KBM-7 (cell line): ENCODE measurements around the gene TMEM141.
"Not testable (repeated sequence)": the region's sequence is repeated elsewhere in the genome, so short reads cannot be mapped to it uniquely, and the experiment has no call there.

Experiments
- DNase-seq: peaks from one replicate; pipeline ENCODE4 v3.0.0-alpha.2; 2015
- in situ Hi-C: fragments of 300-500 bp; cut with MboI; formaldehyde crosslinking; loops from 2 replicates; pipeline ENCODE4 v1.14.3; 2020; ENCODE audit warnings: low sequenced_read_pairs, low pct_unique_long_range_greater_than_20kb, mixed read lengths

The TMEM141 gene

DNA sequence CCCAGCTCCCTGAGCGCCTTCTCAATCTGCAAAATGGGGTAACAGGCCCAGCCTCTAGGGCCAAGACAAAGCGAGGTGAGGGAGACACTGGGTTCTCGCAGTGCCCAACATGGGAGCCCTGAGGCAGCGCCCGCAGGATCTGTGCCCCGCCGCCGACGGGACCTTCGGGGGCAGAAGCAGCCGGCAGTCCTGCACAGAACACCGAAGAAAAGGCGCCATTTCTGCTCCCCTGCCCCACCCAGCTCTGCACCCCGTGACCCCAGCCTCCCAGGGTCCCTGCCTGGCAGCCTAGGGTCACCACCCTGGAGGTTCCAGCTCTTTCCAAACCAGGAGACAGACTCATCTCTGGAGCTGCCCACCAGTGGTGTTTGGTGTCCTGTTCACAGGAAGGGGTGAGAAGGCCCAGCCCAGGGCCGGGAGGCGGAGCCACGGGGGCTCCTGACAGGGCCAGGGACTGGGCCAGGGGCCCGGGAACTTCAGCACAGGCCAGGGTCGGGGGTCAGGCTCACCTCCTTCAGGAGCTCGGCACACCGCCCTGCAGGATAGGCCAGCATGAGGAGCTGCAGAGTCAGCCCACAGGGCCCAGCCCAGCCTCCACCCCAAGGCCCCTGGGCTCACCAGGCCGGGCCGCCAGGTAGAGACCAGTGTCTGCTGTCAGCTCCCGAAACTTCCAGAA, 36.4 kb upstream of the TMEM141 start:
- DNase-seq: no peak
- in situ Hi-C loops: no loop called here

GRCh38 chr9:136755302-136756133, 35.6 kb upstream of the TMEM141 start:
- DNase-seq, in situ Hi-C loops: not testable (repeated sequence)

DNA sequence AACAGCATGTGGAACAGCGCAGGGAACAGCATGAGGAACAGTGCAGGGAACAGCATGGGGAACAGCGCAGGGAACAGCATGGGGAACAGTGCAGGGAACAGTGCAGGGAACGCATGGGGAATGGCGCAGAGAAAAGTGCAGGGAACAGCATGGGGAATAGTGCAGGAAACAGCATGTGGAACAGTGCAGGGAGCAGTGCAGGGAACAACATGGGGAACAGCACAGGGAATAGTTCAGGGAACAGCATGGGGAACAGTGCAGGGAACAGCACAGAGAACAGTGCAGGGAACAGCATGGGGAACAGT, 35.1 kb upstream of the TMEM141 start:
- in situ Hi-C loops: no loop called here
- DNase-seq: no peak

- no peak for DNase-seq
- in situ Hi-C loops: no loop called here
Measured at GRCh38 chr9:136756836-136757235, 34.3 kb upstream of the TMEM141 start.

- no peak for DNase-seq
- in situ Hi-C loops: no loop called here
Measured at GRCh38 chr9:136757328-136757727, 33.8 kb upstream of the TMEM141 start.

GRCh38 chr9:136757751-136758140, 33.4 kb upstream of the TMEM141 start:
- no peak for DNase-seq
- in situ Hi-C loops: no loop called here

GRCh38 chr9:136759001-136759400, 32.1 kb upstream of the TMEM141 start:
- no peak for DNase-seq
- in situ Hi-C loops: no loop called here

DNA sequence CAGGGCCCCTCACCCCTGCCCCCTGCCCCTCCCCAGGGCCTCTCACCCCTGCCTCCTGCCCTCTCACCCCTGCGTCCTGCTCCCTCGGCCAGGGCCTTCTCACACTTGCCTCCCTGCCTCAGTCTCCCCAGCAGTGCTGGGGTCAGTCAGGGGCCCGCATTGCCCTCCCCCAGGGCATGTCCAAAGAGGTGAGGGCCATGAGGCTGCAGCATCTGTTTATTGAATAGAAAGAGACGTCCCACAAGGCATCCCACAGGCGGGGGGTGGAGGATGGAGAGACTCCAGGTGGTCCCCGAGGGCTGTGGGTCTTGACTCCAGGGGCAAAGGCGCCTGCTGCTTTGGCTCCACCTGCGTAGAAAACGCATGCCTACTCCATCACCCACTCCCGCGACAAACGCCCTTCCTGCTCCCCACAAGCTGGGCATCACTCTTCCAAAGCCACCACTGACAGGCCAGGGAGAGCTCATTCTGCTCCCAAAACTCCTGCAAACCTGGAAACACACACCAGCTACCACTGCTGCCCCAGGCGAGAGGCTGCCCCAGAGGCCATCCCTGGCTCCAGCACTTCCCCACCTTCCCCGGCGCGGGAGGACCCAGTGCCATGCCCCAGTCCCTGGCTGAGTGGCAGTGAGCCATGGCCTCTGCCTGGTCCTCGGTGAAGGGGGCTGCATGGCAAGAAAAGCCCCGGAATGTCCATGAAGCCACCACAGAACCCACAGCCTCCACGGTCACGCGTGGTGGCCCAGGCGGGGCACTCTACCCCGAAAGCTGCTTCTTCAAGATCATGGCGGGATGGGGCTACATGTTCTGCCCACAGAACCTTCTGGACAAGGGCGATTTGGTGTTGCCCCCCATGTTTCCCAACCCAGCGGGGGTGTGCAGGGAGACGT, 31.5 kb upstream of the TMEM141 start:
- no peak for DNase-seq
- in situ Hi-C loops: no loop called here

GRCh38 chr9:136760424-136760823, 30.7 kb upstream of the TMEM141 start:
- no peak for DNase-seq

GRCh38 chr9:136760834-136761544, 30.2 kb upstream of the TMEM141 start:
- in situ Hi-C loops: not testable (repeated sequence)
- peak; percentile 70 for DNase-seq

More at GRCh38 chr9:136760424-136760823, 30.7 kb upstream of the TMEM141 start:
- in situ Hi-C loops: no loop called here

DNA sequence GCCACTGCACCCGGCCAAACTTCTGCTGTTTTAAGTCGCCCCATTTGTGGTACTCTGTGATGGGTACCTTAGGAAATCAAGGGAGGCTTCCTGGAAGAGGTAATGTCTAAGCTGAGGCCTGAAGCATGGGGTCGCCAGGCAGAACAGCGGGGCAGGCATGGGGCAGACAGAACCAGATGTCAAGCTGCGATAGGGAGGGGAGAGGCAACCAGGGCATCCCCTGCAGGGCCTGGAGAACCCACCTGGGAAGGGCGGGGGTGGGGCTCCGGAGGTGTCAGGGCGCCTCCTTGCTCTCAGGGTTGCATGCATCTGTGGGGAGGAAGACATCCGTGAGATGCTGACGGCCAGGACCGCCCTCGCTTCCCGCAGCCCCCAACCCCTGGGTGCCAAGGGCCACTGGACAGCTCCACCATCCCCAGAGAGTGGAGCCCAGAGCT, 29.6 kb upstream of the TMEM141 start:
- DNase-seq: no peak
- in situ Hi-C loops: no loop called here

DNA sequence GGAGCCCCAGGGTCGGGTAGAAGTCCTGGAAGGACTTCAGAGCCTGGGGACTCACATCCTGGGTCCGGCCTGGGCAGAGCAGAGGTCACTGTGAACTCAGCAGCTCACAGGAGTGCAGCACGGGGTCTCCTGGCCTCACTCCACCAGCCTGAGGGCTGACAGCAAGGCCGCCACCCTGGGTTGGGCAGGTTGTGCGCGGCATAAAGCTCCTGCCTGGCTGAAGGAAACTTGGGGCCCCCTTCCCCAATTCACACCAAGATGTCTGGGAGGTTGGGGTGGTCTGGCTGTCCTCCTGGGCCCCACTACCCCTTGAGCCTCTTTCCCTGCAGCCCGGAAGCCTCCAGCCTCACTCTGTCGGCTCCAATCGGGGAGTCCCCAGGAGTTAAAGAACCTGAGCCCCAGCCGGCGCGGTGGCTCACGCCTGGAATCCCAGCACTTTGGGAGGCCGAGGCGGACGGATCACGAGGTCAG, 28.9 kb upstream of the TMEM141 start:
- DNase-seq: no peak
- in situ Hi-C loops: no loop called here

- peak; percentile 49 for DNase-seq
Measured at GRCh38 chr9:136762915-136763648, 28.1 kb upstream of the TMEM141 start.

DNA sequence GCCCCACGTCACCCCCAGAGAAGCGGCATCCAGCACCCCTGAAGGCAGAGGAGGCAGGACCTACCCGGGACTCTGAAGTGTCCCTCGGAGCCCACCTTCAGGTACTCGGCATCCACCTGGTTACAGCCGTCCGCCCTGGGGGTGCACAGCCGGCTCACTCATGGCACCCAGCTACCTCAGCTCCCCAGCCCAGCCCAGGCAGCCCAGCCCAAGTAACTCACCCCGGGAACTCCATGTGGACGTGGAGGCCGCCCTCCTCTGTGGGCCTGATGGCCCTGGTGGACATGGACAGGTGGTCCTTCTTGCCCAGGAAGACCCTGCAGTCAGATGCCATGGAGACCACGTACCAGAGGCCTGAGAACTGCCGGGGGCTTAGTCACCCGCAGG, 27.5 kb upstream of the TMEM141 start:
- no peak for DNase-seq
- in situ Hi-C loops: no loop called here

More at GRCh38 chr9:136762915-136763648, 28.1 kb upstream of the TMEM141 start:
- in situ Hi-C loops: no loop called here

DNA sequence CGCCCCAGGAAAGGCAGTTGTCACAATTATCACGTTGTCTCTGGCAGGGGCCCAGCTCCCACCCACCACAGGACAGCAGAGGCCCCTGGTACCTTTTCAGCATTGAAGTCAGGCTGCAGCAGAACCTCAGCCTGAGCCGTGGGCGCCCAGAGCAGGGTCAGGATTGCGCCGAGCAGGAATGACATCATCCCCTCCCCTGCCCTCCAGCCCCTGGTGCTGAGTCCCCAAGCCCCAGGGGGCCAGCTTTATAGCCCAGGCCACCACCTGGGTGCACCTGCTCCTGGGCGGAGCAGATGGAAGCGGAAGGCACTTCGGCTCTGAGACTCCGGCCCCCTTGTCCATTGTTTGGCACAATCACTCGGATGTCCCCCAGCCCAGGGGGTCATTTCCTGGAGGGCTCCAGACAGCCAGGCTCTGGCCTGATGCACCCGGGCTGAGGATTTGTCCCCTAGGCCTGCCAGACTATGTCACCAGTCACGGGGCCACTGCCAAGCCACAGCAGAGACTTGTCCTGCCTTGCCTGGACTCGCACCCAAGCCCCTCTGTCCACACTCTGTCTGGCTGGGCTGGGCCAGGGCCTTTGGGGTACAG, 26.7 kb upstream of the TMEM141 start, which contains the start of gene LCN15:
TSS of gene LCN15 (minus strand) at position 218 of the 591 bp plus-strand sequence. CDS start at position 188, 30 bp downstream.
- in situ Hi-C loops: no loop called here
- DNase-seq: no peak

- no peak for DNase-seq
- in situ Hi-C loops: no loop called here
Measured at GRCh38 chr9:136765041-136765440, 26.1 kb upstream of the TMEM141 start.

DNA sequence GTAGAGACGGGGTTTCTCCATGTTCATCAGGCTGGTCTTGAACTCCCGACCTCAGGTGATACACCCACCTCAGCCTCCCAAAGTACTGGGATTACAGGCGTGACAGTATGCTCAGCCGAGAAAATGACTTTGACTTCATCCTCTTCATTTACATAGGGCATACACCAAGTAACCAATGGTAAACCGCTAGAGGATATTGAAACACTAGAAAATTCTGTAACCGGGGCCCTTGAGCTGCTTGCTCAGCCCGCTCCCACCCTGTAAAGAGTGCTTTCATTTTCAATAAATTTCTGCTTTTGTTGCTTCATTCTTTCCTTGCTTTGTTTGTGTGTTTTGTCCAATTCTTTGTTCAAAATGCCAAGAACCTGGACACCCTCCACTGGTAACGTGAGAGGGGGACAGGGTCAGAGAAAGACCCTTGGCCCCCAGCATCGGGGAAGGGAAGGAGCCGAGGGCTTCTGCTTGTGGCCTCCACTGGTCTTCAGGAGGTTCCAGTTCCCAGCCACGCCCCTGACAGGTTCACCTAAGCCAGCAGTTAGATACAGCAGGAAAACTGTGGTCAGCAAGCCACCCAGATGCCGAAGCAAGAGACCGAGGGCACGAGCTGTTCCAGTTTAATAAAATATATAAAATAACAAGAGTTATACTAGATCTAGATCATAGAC, 25.3 kb upstream of the TMEM141 start:
- in situ Hi-C loops, DNase-seq: not testable (repeated sequence)
